HEK293 (cell line): Measurements from ENCODE around the gene THEM5.
"Not testable (repeated sequence)": the region's sequence is repeated elsewhere in the genome, so short reads cannot be mapped to it uniquely, and the experiment has no call there.

Source experiments
- CTCF ChIA-PET: fragments of 350-600 bp; formaldehyde crosslinking; extraction: SDS; loops from one replicate; lab custom pipeline; 2021; ENCODE audit warnings: antibody characterized with exemption; lab: Yijun Ruan, JAX
- POLR2A ChIA-PET: fragments of 300-600 bp; formaldehyde crosslinking; extraction: SDS; loops from one replicate; lab custom pipeline; 2020; ENCODE audit warnings: antibody characterized with exemption, inconsistent platforms; lab: Yijun Ruan, JAX
- H3K27ac ChIP-seq: fragments of 200-500 bp; sonication (Bioruptor generic); 2 replicates; pipeline ENCODE4 v1.5.1; 2014; ENCODE audit warnings: low read depth, low read length, control low read depth, inconsistent platforms; ENCODE audit errors: extremely low read depth
- H3K36me3 ChIP-seq, 2 experiments: fragments of 200-500 bp in 1 of 2; sonication (Bioruptor generic) in 1 of 2; 1 replicate in 1 of 2; 2 replicates in 1 of 2; pipeline ENCODE4 v1.5.1; 2014 to 2017; ENCODE audit warnings: inconsistent platforms in 2 of 2, low read length in 2 of 2; ENCODE audit not compliant: control insufficient read depth in 2 of 2, insufficient read depth in 1 of 2
- H3K4me1 ChIP-seq: fragments of 200-500 bp; sonication (Bioruptor generic); 2 replicates; pipeline ENCODE4 v1.5.1; 2014; ENCODE audit warnings: mild to moderate bottlenecking, low read length, inconsistent platforms; ENCODE audit not compliant: control insufficient read depth, insufficient read depth
- H3K4me3 ChIP-seq: 2 replicates; pipeline ENCODE4 v1.5.1; 2011; ENCODE audit warnings: low read depth, mild to moderate bottlenecking, control low read depth, low read length, moderate library complexity
- H3K9me3 ChIP-seq: fragments of 200-500 bp; sonication (Bioruptor generic); 2 replicates; pipeline ENCODE4 v1.5.1; 2014; ENCODE audit warnings: low read depth, low read length, inconsistent platforms; ENCODE audit not compliant: control insufficient read depth, insufficient read depth
- REST ChIP-seq: fragments of 450-650 bp; formaldehyde crosslinking; IDR thresholded peaks from 2 replicates; pipeline ENCODE4 v1.5.1; 2016; ENCODE audit warnings: missing biosample characterization, missing genetic modification characterization
- ZBTB11 ChIP-seq: fragments of 450-650 bp; formaldehyde crosslinking; conservative IDR thresholded peaks from 2 replicates; pipeline ENCODE4 v1.5.1; 2016; ENCODE audit warnings: low read depth, missing biosample characterization, missing genetic modification characterization
- ZBTB8A ChIP-seq: fragments of 450-650 bp; formaldehyde crosslinking; IDR thresholded peaks from 2 replicates; pipeline ENCODE4 v1.5.1; 2016; ENCODE audit warnings: missing biosample characterization, missing genetic modification characterization
- ZNF140 ChIP-seq: fragments of 450-650 bp; formaldehyde crosslinking; IDR thresholded peaks from 2 replicates; pipeline ENCODE4 v1.5.1; 2016; ENCODE audit warnings: missing biosample characterization, missing genetic modification characterization
- ZNF202 ChIP-seq: fragments of 450-650 bp; formaldehyde crosslinking; IDR thresholded peaks from 2 replicates; pipeline ENCODE4 v1.5.1; 2016; ENCODE audit warnings: missing biosample characterization, missing genetic modification characterization, borderline replicate concordance
- ZNF223 ChIP-seq: fragments of 450-650 bp; formaldehyde crosslinking; IDR thresholded peaks from 2 replicates; pipeline ENCODE4 v1.5.1; 2016; ENCODE audit warnings: missing biosample characterization, missing genetic modification characterization
- ZNF266 ChIP-seq: fragments of 450-650 bp; formaldehyde crosslinking; IDR thresholded peaks from 2 replicates; pipeline ENCODE4 v1.5.1; 2016; ENCODE audit warnings: missing biosample characterization, missing genetic modification characterization, low read depth
- ZNF394 ChIP-seq: fragments of 450-650 bp; formaldehyde crosslinking; IDR thresholded peaks from 2 replicates; pipeline ENCODE4 v1.5.1; 2016; ENCODE audit warnings: missing biosample characterization, missing genetic modification characterization, mild to moderate bottlenecking, moderate library complexity, borderline replicate concordance
- ZNF426 ChIP-seq: fragments of 450-650 bp; formaldehyde crosslinking; IDR thresholded peaks from 2 replicates; pipeline ENCODE4 v1.5.1; 2017; ENCODE audit warnings: missing biosample characterization, missing genetic modification characterization, mild to moderate bottlenecking, inconsistent platforms, moderate library complexity
- ZNF518A ChIP-seq: fragments of 450-650 bp; formaldehyde crosslinking; conservative IDR thresholded peaks from 2 replicates; pipeline ENCODE4 v1.5.1; 2016; ENCODE audit warnings: low read depth, missing biosample characterization, missing genetic modification characterization
- ZNF555 ChIP-seq: fragments of 450-650 bp; formaldehyde crosslinking; conservative IDR thresholded peaks from 2 replicates; pipeline ENCODE4 v1.5.1; 2017; ENCODE audit warnings: missing biosample characterization, mild to moderate bottlenecking, missing genetic modification characterization, inconsistent platforms
- ZNF558 ChIP-seq: fragments of 450-650 bp; formaldehyde crosslinking; IDR thresholded peaks from 2 replicates; pipeline ENCODE4 v1.5.1; 2016; ENCODE audit warnings: missing biosample characterization, missing genetic modification characterization
- ZNF560 ChIP-seq: fragments of 450-650 bp; formaldehyde crosslinking; IDR thresholded peaks from 2 replicates; pipeline ENCODE4 v1.5.1; 2017; ENCODE audit warnings: missing biosample characterization, missing genetic modification characterization, borderline replicate concordance
- ZNF623 ChIP-seq: fragments of 450-650 bp; formaldehyde crosslinking; IDR thresholded peaks from 2 replicates; pipeline ENCODE4 v1.5.1; 2016; ENCODE audit warnings: missing biosample characterization, missing genetic modification characterization
- ZNF629 ChIP-seq: fragments of 450-650 bp; formaldehyde crosslinking; IDR thresholded peaks from 2 replicates; pipeline ENCODE4 v1.5.1; 2017; ENCODE audit warnings: missing biosample characterization, missing genetic modification characterization
- ZNF654 ChIP-seq: fragments of 450-650 bp; formaldehyde crosslinking; IDR thresholded peaks from 2 replicates; pipeline ENCODE4 v1.5.1; 2016; ENCODE audit warnings: low read depth, missing biosample characterization, missing genetic modification characterization
- ZNF664 ChIP-seq: fragments of 450-650 bp; formaldehyde crosslinking; IDR thresholded peaks from 2 replicates; pipeline ENCODE4 v1.5.1; 2016; ENCODE audit warnings: missing biosample characterization, missing genetic modification characterization
- ZNF701 ChIP-seq: fragments of 450-650 bp; formaldehyde crosslinking; IDR thresholded peaks from 2 replicates; pipeline ENCODE4 v1.5.1; 2016; ENCODE audit warnings: missing biosample characterization, missing genetic modification characterization
- ZXDB ChIP-seq: fragments of 450-650 bp; formaldehyde crosslinking; IDR thresholded peaks from 2 replicates; pipeline ENCODE4 v1.5.1; 2016; ENCODE audit warnings: missing biosample characterization, missing genetic modification characterization

THEM5 gene

GRCh38 chr1:151883898-151884297 lies 30.4 kb upstream of the THEM5 start (continued):
- TF ChIP-seq ZBTB11 (tag by site-specific recombination) (peak; percentile 54), REST (peak; percentile 47; the same call in 1 of the 2 replicates), ZNF555 (tag by site-specific recombination) (peak; percentile 46), ZNF426 (tag by site-specific recombination) (peak; percentile 49)

GRCh38 chr1:151882918-151883317 lies 29.4 kb upstream of the THEM5 start:
- H3K9me3 ChIP-seq, POLR2A ChIA-PET, H3K27ac ChIP-seq, H3K4me1 ChIP-seq, H3K4me3 ChIP-seq: not testable (repeated sequence)
- CTCF ChIA-PET = interaction anchor here (0.6 to 1.0 kb wide), 3 partner anchors 8 to 771 kb away, joined by 3 to 5 read pairs (median 3); no protein-coding TSS in a partner anchor
- 0 out of 2 replicates have a peak, but pooled peaks have one; percentile 32 for TF ChIP-seq ZNF223 (tag by site-specific recombination)
- TF ChIP-seq ZNF555 (tag by site-specific recombination) = peak; percentile 64
- peak; percentile 60 for TF ChIP-seq ZBTB11 (tag by site-specific recombination)
- TF ChIP-seq ZXDB = peak; percentile 52; the same call in 1 of the 2 replicates
- peak; percentile 90 for TF ChIP-seq ZNF394 (tag by site-specific recombination)
- TF ChIP-seq ZNF664 (tag by site-specific recombination) = peak; percentile 64; the same call in 1 of the 2 replicates
- TF ChIP-seq ZNF558 (tag by site-specific recombination) = peak; percentile 40; the same call in 1 of the 2 replicates
- peak; percentile 84; the same call in 1 of the 2 replicates for TF ChIP-seq ZNF701 (tag by site-specific recombination)
- TF ChIP-seq ZNF140 (tag by site-specific recombination) = peak; percentile 46; the same call in 1 of the 2 replicates
- 0 out of 2 replicates have a peak, but pooled peaks have one; percentile 24 for TF ChIP-seq ZNF266
- TF ChIP-seq ZNF654 = peak; percentile 9; the same call in 1 of the 2 replicates
- 0 out of 2 replicates have a peak, but pooled peaks have one; percentile 34 for TF ChIP-seq ZNF629 (tag by site-specific recombination)
- TF ChIP-seq ZBTB8A (tag by site-specific recombination) = peak; percentile 44; the same call in 1 of the 2 replicates
- TF ChIP-seq ZNF518A (tag by site-specific recombination) = peak; percentile 77
- TF ChIP-seq ZNF202 (tag by site-specific recombination) = 0 out of 2 replicates have a peak, but pooled peaks have one; percentile 46
- peak; percentile 66 for TF ChIP-seq ZNF623 (tag by site-specific recombination)
- TF ChIP-seq ZNF426 (tag by site-specific recombination) = peak; percentile 71
- 0 out of 2 replicates have a peak, but pooled peaks have one; percentile 42 for TF ChIP-seq ZNF560
- peaks cover 10 to 28% of the 10 kb centered on the region in 2 experiments for H3K36me3 ChIP-seq
